ENCODE results near the gene WEE1. TPM values are rescaled to one million over a fixed set of nuclear protein-coding genes. Genes with fewer than 3 reads are reported as not detected.

WEE1 gene
- total RNA-seq, 1 experiment from 2014 or later: 32.2 TPM

DNA sequence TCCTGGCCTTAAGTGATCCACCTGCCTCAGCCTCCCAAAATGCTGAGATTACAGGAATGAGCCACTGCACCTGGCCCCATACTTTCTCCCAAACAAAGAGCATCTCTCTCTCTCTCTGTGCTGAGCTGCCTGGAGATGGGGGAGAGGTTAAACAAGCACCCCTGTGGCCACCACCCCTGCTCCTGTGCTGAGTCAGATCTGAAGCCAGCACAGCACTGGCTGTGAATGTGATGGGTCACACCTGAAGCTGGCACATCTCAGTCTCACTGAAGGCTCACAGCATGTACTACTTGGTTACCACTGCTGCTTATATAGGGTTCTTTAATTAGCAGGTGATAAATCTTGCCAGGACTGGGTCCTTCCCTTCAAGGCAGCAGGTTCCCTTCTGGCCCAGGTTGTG lies 10.8 kb upstream of the WEE1 start:
- Histone ChIP-seq H4K20me1 (ENCODE audit: insufficient read depth) (no peaks in the 10 kb centered on the region), H3K4me1 (replicated peaks; ENCODE audit: insufficient read depth) (peaks cover 51% of the 10 kb centered on the region), H2AFZ (no peak overlapping the region), H3K27me3 (ENCODE audit: insufficient read depth, low read depth) (no peaks in the 10 kb centered on the region), H3K9me3 (ENCODE audit: insufficient read depth, low read depth) (no peaks in the 10 kb centered on the region; the same call in 1 of the 2 replicates), H3K9me2 (ENCODE audit: insufficient read depth) (no peaks in the 10 kb centered on the region), H3K27ac (peak overlapping the region; percentile 38), H3F3A (ENCODE audit: insufficient read depth, low read depth) (peaks cover 28% of the 10 kb centered on the region; the same call in 1 of the 2 replicates), H3K79me2 (ENCODE audit: low read depth) (no peaks in the 10 kb centered on the region), H3K4me2 (no peak overlapping the region; the same call in 1 of the 2 replicates), H3K4me3 (no peak overlapping the region), H3K36me3 (ENCODE audit: low read depth) (no peaks in the 10 kb centered on the region)
- ChIA-PET POLR2A (ENCODE audit: unreplicated experiment) (no interaction called here), CTCF (no interaction called here)
- intact Hi-C loops (cut with micrococcal nuclease; ENCODE audit: unreplicated experiment): no loop called here
- no TSS peak for BruUV-seq (replicated peaks)
- no peak for TF ChIP-seq EZH2 (IDR thresholded peaks at IDR 0.05; ENCODE audit: low read depth)
- TF ChIP-seq, protein P1, sequence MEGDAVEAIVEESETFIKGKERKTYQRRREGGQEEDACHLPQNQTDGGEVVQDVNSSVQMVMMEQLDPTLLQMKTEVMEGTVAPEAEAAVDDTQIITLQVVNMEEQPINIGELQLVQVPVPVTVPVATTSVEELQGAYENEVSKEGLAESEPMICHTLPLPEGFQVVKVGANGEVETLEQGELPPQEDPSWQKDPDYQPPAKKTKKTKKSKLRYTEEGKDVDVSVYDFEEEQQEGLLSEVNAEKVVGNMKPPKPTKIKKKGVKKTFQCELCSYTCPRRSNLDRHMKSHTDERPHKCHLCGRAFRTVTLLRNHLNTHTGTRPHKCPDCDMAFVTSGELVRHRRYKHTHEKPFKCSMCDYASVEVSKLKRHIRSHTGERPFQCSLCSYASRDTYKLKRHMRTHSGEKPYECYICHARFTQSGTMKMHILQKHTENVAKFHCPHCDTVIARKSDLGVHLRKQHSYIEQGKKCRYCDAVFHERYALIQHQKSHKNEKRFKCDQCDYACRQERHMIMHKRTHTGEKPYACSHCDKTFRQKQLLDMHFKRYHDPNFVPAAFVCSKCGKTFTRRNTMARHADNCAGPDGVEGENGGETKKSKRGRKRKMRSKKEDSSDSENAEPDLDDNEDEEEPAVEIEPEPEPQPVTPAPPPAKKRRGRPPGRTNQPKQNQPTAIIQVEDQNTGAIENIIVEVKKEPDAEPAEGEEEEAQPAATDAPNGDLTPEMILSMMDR (conservative IDR thresholded peaks at IDR 0.05): no peak
- DNase-seq: peak; percentile 25 to 84

GRCh38 chr11:9563196-9563730 lies 10.2 kb upstream of the WEE1 start:
- no peaks in the 10 kb centered on the region for H4K20me1 ChIP-seq (ENCODE audit: insufficient read depth)
- H3K9me3 ChIP-seq (ENCODE audit: insufficient read depth, low read depth): no peaks in the 10 kb centered on the region; the same call in 1 of the 2 replicates
- H3K36me3 ChIP-seq (ENCODE audit: low read depth): no peaks in the 10 kb centered on the region
- CTCF ChIA-PET: no interaction called here
- peaks cover 57% of the 10 kb centered on the region for H3K4me1 ChIP-seq (replicated peaks; ENCODE audit: insufficient read depth)
- no peak overlapping the region; the same call in 1 of the 2 replicates for H3K4me2 ChIP-seq
- H2AFZ ChIP-seq: no peak overlapping the region
- H3F3A ChIP-seq (ENCODE audit: insufficient read depth, low read depth): peaks cover 34% of the 10 kb centered on the region
- no peak overlapping the region for H3K4me3 ChIP-seq
- POLR2A ChIA-PET (ENCODE audit: unreplicated experiment): interaction anchor here (0.6 kb wide), 1 partner anchor 746 kb away, joined by 4 read pairs; no protein-coding TSS in a partner anchor
- H3K9me2 ChIP-seq (ENCODE audit: insufficient read depth): no peaks in the 10 kb centered on the region
- H3K27ac ChIP-seq: peak overlapping the region; percentile 38
- H3K79me2 ChIP-seq (ENCODE audit: low read depth): no peaks in the 10 kb centered on the region
- intact Hi-C loops (cut with micrococcal nuclease; ENCODE audit: unreplicated experiment): no loop called here
- no peak for DNase-seq
- no TSS peak for BruUV-seq (replicated peaks)
- no peaks in the 10 kb centered on the region for H3K27me3 ChIP-seq (ENCODE audit: insufficient read depth, low read depth)
- TF ChIP-seq, protein P1 (conservative IDR thresholded peaks at IDR 0.05): no peak
- no peak for TF ChIP-seq EZH2 (IDR thresholded peaks at IDR 0.05; ENCODE audit: low read depth)

DNA sequence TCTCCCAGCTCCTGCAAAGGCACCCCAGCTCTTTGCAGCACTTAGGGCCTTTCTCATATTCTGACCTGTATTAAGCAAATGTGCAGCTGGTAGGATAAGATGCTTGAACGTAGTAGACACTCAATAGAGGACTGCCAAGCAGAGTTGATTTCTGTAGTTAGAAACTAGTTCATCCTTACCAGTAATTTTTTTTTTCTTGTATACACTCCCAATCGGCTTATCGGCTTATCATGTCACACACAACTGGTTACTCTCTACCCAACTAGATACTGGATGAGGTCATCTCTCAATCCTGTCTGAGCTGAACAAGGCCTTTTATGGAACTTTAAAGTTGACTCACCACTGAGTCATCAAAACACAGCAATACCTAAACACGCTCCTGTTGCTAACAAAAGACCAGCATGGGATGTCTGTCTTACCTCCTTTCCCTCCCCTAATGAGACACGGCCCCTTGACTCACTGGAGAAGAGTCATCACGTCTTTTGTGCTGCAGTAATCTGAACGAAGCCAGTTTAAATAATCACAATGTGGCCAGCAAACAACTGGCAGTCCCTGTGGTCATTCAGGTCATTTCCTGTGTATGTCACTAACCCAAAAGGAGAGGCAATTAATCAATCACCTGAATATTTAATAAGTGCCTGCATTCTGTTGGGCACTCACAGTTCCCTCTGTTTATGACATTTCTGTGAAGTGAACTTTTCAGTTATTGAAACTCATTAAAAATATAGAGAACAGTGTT lies 7.5 kb upstream of the WEE1 start:
- H3K27ac ChIP-seq: peak overlapping the region; percentile 98
- no peak overlapping the region for H2AFZ ChIP-seq
- TF ChIP-seq EZH2 (IDR thresholded peaks at IDR 0.05; ENCODE audit: low read depth): no peak
- TF ChIP-seq, protein P1 (conservative IDR thresholded peaks at IDR 0.05): no peak
- H4K20me1 ChIP-seq (ENCODE audit: insufficient read depth): no peaks in the 10 kb centered on the region
- H3K4me2 ChIP-seq: peak overlapping the region; percentile 88
- POLR2A ChIA-PET (ENCODE audit: unreplicated experiment): interaction anchor here (0.5 to 0.7 kb wide), 8 partner anchors 10 to 845 kb away, joined by 3 to 9 read pairs (median 4); no protein-coding TSS in a partner anchor
- peak overlapping the region; percentile 16; the same call in 1 of the 2 replicates for H3K4me3 ChIP-seq
- peak; percentile 76 to 99 for DNase-seq
- no peaks in the 10 kb centered on the region; the same call in 1 of the 2 replicates for H3K9me3 ChIP-seq (ENCODE audit: insufficient read depth, low read depth)
- no TSS peak for BruUV-seq (replicated peaks)
- H3K36me3 ChIP-seq (ENCODE audit: low read depth): no peaks in the 10 kb centered on the region
- no peaks in the 10 kb centered on the region for H3K9me2 ChIP-seq (ENCODE audit: insufficient read depth)
- peaks cover 80% of the 10 kb centered on the region for H3K4me1 ChIP-seq (replicated peaks; ENCODE audit: insufficient read depth)
- CTCF ChIA-PET: no interaction called here
- no peaks in the 10 kb centered on the region for H3K79me2 ChIP-seq (ENCODE audit: low read depth)
- intact Hi-C loops (cut with micrococcal nuclease; ENCODE audit: unreplicated experiment): loop anchor here (1.0 to 5.0 kb wide), 2 partner anchors 47 to 204 kb away; no protein-coding TSS in a partner anchor
- no peaks in the 10 kb centered on the region for H3K27me3 ChIP-seq (ENCODE audit: insufficient read depth, low read depth)
- H3F3A ChIP-seq (ENCODE audit: insufficient read depth, low read depth): peaks cover 56% of the 10 kb centered on the region
